GM21619 (cell line): ENCODE measurements around the gene CCDC78.

Source experiments
- ATAC-seq: cut with Tn5 transposase; IDR thresholded peaks from one replicate; pipeline ENCODE4 v1.9.1; 2021; ENCODE audit not compliant: unreplicated experiment

CCDC78 gene

DNA sequence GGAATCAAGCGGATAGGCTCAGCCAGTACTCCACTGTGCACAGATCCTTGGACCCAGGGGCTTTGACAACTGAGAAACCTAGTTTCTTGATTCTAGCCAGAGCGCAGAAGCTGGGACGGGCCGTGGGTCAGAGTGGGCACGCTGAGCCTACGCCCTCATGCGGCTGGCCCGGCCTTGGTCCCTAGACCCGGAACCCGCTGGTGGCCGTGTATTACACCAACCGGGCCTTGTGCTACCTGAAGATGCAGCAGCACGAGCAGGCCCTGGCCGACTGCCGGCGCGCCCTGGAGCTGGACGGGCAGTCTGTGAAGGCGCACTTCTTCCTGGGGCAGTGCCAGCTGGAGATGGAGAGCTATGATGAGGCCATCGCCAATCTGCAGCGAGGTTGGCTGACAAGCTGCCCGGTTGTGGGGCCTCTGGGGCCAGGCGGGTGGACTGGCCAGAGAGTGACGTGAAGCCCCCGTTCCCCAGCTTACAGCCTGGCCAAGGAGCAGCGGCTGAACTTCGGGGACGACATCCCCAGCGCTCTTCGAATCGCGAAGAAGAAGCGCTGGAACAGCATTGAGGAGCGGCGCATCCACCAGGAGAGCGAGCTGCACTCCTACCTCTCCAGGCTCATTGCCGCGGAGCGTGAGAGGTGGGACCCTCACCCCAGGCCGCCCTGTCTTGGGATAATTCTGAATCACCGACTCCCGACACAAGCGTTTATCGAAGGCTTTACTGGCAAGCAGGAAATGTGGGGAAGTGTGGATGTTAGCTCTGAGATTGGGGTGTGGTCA lies 45.1 kb downstream of the CCDC78 start:
- ATAC-seq = no peak

DNA sequence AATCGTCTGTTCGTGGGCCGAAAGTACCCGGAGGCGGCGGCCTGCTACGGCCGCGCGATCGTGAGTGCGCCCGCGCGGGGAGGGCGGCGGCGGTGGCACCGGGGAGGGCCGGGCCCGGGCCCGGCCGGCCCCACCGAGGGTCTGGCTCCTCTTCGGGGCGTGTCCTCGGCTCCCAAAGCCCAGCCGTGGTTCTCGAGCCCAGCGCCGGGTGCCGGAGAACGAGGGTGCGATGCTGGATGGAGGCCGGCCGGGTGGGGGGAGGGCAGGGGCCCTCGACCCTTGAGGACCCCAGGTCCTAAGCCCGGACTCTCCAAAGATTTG lies 45.7 kb downstream of the CCDC78 start:
- no peak for ATAC-seq

DNA sequence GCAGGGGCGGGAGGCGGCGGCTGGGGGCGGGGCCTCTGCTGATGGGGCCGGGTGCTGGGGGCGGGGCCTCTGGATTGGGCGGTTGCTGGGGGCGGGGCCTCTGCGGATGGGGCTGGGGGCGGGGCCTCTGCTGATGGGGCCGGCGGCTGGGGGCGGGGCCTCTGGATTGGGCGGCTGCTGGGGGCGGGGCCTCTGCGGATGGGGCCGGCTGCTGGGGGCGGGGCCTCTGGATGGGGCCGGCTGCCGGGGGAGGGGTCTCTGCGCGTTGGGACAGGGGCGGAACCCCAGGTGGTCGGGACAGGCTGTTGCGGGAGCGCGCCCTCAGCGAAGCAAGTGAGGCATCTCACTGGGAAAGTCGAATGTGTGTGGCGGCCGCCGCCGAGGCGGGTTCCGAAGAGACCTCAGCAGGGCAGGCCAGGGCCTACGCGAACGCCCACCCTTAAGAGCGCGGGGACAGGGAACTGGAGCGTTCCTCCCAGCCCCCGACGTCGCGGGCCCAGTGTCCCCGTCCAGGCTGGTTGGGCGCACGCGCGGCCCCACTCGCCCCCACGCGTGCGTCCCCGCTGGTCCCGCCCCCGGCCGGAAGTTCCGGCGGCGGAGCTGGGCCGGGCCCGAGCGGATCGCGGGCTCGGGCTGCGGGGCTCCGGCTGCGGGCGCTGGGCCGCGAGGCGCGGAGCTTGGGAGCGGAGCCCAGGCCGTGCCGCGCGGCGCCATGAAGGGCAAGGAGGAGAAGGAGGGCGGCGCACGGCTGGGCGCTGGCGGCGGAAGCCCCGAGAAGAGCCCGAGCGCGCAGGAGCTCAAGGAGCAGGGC lies 46.2 kb downstream of the CCDC78 start, which contains the start of gene STUB1:
Gene STUB1, plus strand, starts transcription at position 597 of the 811 bp plus-strand sequence. Its CDS starts 116 bp downstream, at position 713.
- no peak for ATAC-seq

DNA sequence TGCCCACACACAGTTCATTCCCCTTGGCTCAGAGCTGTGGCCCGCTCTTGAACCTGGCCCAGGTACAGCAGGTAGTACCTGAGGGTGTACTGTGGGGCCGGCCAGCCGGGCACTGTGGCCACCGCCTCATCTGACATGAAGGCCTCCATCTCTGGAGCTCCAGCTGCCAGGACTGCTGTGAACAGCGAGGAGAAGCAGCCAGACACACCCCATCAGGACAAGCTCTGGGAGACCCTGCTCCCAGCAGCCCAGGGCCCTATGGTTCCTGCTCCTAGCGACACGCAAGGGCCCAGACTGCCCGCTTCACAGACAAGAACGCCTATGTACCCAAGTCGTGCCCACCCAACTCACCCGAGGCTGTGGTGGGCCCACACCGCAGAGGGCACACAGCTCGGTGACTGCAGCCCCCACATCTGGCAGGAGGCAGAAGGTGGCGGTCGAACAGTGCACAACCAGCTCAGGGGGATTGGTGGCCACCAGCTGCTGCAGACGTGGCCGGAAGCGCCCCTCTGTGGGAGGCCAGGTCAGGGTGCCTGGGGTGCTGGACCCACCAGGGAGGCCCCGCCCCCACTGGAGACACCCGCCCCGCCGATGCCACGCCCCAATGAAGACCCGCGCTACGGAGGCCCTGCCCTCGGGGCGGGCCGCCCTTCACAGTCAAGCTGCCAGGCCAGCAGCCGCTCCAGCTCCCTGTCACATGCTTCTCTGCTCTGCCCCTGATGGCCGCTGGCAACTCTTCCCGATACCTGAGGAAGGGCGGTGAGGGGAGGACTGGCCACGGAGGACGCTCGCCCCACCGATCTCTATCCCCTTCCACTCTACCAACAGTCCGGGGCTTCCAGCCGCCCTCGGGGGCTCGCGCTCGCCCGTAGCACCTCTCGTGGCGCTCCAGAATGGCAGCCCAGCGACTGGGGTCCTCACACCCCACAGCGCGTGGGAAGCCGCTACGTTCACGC lies 47.1 kb downstream of the CCDC78 start:
- ATAC-seq = no peak

- ATAC-seq = no peak
Measured at GRCh38 chr16:678209-678857, 47.9 kb downstream of the CCDC78 start.

DNA sequence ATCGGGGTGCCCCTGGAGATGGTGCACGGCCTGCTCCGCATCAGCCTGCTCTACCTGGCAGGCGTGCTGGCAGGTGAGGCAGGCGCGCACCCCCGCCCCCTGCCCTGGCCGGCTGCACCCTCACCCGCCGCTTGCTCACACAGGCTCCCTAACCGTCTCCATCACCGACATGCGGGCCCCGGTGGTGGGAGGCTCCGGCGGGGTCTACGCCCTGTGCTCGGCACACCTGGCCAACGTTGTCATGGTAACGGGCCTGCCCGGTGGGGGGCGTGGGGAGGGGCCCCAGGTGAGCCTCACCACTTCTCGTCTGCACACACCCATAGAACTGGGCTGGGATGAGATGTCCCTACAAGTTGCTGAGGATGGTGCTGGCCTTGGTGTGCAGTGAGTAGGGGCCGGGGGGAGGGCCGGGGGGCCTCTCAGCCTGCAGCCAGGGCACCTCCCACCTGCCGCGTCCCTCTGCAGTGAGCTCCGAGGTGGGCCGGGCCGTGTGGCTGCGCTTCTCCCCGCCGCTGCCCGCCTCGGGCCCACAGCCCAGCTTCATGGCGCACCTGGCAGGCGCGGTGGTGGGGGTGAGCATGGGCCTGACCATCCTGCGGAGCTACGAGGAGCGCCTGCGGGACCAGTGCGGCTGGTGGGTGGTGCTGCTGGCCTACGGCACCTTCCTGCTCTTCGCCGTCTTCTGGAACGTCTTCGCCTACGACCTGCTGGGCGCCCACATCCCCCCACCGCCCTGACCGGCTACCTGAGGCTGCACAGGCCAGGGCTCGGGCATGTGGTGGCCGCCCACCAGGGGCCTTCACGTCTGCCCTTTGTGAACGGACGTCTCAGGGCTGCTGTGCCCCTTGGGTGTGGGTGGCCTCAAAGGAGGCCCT lies 48.7 kb downstream of the CCDC78 start:
- ATAC-seq = no peak

DNA sequence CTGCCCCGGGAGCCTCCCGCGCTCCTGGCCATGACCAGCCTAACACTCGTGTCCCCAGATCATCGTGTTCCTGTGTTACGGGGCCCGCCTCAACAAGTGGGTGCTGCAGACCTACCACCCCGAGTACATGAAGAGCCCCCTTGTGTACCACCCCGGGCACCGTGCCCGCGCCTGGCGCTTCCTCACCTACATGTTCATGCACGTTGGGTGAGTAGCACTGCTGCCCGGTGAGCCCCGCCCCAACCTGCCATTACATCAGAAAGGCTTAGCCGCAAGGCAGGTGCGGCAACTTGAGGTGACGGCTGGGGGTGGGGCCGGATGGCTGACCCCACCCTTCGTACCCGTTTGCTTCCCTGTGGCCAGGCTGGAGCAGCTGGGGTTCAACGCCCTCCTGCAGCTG lies 49.3 kb downstream of the CCDC78 start:
- no peak for ATAC-seq

GRCh38 chr16:676565-676902 lies 49.7 kb downstream of the CCDC78 start:
- no peak for ATAC-seq

- no peak for ATAC-seq
Measured at GRCh38 chr16:675884-676564, 50.2 kb downstream of the CCDC78 start.

DNA sequence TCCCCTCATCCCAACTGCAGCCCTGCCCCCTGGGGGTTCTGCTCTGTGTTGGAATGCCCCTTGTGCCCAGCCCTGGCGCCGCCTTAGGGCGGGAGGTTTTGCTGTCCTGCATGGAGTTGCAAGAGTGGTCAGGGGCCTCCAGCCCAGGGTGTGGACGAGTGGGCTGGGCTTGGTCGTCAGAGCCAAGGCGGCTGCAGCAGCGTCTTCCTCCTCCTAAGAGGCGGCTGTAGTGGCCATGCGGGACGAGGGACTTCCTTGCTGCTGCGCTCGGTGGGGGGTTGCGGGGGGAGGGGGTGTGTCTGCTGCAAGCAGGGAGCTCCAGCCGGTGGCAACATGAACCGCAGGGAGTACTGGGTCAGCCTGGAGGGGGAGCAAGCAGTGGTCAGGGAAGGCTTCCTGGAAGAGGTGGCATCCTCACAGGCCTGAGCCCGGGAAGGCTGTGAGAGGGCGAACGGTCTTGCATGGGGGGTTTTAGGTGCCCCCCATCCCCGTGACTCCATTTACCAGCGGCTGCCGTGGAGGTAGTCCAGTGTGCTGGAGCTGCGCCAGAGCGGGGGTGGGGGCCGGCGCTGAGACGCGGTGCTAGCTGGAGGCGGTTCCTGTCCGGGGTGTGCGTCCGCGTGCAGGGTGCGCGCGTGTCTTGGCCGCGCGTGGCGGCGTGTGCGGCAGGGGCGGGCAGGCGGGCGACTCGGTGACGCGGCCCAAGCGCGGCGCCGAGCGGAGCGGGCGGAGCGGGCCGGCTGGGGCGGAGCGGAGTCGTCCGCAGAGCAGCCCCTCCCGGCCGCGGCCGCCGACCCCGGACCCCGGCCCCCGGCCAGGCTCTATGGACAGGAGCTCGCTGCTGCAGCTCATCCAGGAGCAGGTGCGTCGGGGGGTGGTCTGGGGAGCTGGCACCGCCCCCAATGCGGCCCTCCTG lies 51.0 kb downstream of the CCDC78 start, which contains the start of gene RHBDL1:
Gene RHBDL1, plus strand, starts transcription at position 704 of the 916 bp plus-strand sequence. Its CDS starts 120 bp downstream, at position 824.
- no peak for ATAC-seq

- no peak for ATAC-seq
Measured at GRCh38 chr16:674214-674881, 51.9 kb downstream of the CCDC78 start.

DNA sequence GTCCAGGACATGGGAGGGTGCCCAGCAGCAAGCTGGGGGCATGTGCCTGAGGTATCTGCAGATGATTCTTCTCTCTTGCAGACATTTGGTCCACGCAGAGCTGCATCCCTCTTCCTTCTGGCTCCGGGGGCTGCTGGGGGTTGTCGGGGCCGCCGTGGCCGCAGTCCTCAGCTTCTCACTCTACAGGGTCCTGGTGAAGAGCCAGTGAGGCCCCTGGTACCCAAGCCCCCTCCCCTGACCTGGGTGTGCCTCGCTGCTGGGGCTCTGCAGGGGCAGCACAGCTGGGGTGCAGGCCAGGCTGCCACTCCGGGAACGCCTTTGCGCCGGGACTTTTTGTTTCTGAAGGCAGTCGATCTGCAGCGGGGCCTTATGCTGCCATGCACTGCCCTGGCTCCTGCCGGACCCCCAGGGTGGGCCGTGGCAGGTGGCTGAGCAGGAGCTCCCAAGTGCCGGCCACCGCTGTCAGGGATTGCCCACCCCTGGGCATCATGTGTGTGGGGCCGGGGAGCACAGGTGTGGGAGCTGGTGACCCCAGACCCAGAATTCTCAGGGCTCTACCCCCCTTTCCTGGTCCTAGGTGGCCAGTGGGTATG lies 52.7 kb downstream of the CCDC78 start:
- no peak for ATAC-seq

GRCh38 chr16:672851-673250 lies 53.4 kb downstream of the CCDC78 start:
- ATAC-seq = no peak
